Hepatocyte (in vitro differentiated cells): ENCODE data around the gene GALNTL6.
"Not testable (repeated sequence)": the region's sequence is repeated elsewhere in the genome, so short reads cannot be mapped to it uniquely, and the experiment has no call there.

Experiments used
- CTCF ChIP-seq: fragments of 200-600 bp; sonication (generic); IDR thresholded peaks from 2 replicates; pipeline ENCODE4 v1.5.1; 2016; ENCODE audit warnings: antibody characterized with exemption, mild to moderate bottlenecking; ENCODE audit not compliant: poor library complexity
- EZH2phosphoT487 ChIP-seq: fragments of 200-600 bp; sonication (generic); IDR thresholded peaks from one replicate; pipeline ENCODE4 v1.6.1; 2018; ENCODE audit warnings: antibody characterized with exemption, mild to moderate bottlenecking, low read depth, moderate library complexity; ENCODE audit not compliant: unreplicated experiment, severe bottlenecking

GRCh38 chr4:173042139-173042538 lies 1228.9 kb downstream of the GALNTL6 start:
- not testable (repeated sequence) for TF ChIP-seq CTCF, EZH2phosphoT487
